H1 (cell line): ENCODE measurements around the gene KCNC3. TPM values are rescaled to one million over a fixed set of nuclear protein-coding genes. Genes with fewer than 3 reads are reported as not detected.

ENCODE experiments used
- CTCF ChIA-PET: fragments of 300-600 bp; sonication (Branson Sonifier 250); formaldehyde crosslinking; loops from one replicate; lab custom pipeline; 2021; ENCODE audit not compliant: partially characterized antibody; lab: Charles Lee
- POLR2A ChIA-PET: fragments of 300-600 bp; sonication (Branson Sonifier 250); formaldehyde crosslinking; loops from one replicate; lab custom pipeline; 2021; ENCODE audit warnings: inconsistent platforms; ENCODE audit not compliant: partially characterized antibody; lab: Charles Lee
- DNase-seq, 2 experiments: peaks; one replicate each; pipeline versions ENCODE4 v3.0.0 to v3.0.0-alpha.2; 2010 to 2022; ENCODE audit warnings: low spot score in 2 of 2, low read depth in 1 of 2, mixed read lengths in 1 of 2
- FAIRE-seq: peaks from 2 replicates; lab custom pipeline; 2011; peaks lifted over from hg19 to GRCh38; lab: Jason Lieb, UNC
- H2AFZ ChIP-seq: 2 replicates; pipeline ENCODE4 v1.8.1; 2012; ENCODE audit warnings: low read length, inconsistent platforms
- H2AK5ac ChIP-seq: 2 replicates; pipeline ENCODE4 v1.6.1; 2013; ENCODE audit warnings: low read depth, low read length
- H2BK120ac ChIP-seq: replicated peaks from 2 replicates; pipeline ENCODE3; 2013; ENCODE audit warnings: low read depth, low read length, inconsistent platforms
- H2BK12ac ChIP-seq: 2 replicates; pipeline ENCODE4 v1.6.1; 2013; ENCODE audit warnings: low read depth, low read length
- H2BK15ac ChIP-seq: 2 replicates; pipeline ENCODE4 v1.6.1; 2013; ENCODE audit warnings: low read length
- H2BK20ac ChIP-seq: 2 replicates; pipeline ENCODE4 v1.6.1; 2013; ENCODE audit warnings: low read length
- H2BK5ac ChIP-seq: 2 replicates; pipeline ENCODE4 v1.6.1; 2013; ENCODE audit warnings: low read depth, low read length
- H3K14ac ChIP-seq: 2 replicates; pipeline ENCODE4 v1.6.1; 2013; ENCODE audit warnings: inconsistent platforms; ENCODE audit not compliant: insufficient read length
- H3K18ac ChIP-seq: 2 replicates; pipeline ENCODE4 v1.6.1; 2013; ENCODE audit warnings: low read length; ENCODE audit errors: extremely low read depth
- H3K23ac ChIP-seq: 2 replicates; pipeline ENCODE4 v1.6.1; 2013; ENCODE audit warnings: inconsistent platforms; ENCODE audit not compliant: insufficient read length
- H3K23me2 ChIP-seq: 2 replicates; pipeline ENCODE4 v1.6.1; 2013; ENCODE audit warnings: low read depth, low read length
- H3K27ac ChIP-seq: 2 replicates; pipeline ENCODE4 v1.6.1; 2011; ENCODE audit warnings: low read depth, low read length, inconsistent platforms
- H3K27me3 ChIP-seq, 4 experiments: replicated peaks in 1 of 4; 1 replicate in 1 of 4; 2 replicates in 3 of 4; pipeline versions ENCODE4 v1.6.1 to v1.8.1; 2011 to 2013; ENCODE audit warnings: low read length in 3 of 4, mild to moderate bottlenecking in 3 of 4, inconsistent platforms in 2 of 4, mixed read lengths in 2 of 4, moderate library complexity in 1 of 4; ENCODE audit not compliant: control insufficient read depth in 3 of 4, insufficient read depth in 3 of 4; ENCODE audit errors: extremely low read depth in 1 of 4
- H3K36me3 ChIP-seq, 4 experiments: 2 replicates each; pipeline versions ENCODE4 v1.6.1 to v1.8.1; 2011 to 2013; ENCODE audit warnings: mild to moderate bottlenecking in 4 of 4, low read length in 3 of 4, moderate library complexity in 2 of 4, control low read depth in 1 of 4, inconsistent platforms in 1 of 4; ENCODE audit not compliant: insufficient read depth in 4 of 4, control insufficient read depth in 2 of 4
- H3K4ac ChIP-seq: replicated peaks from 2 replicates; pipeline ENCODE3; 2013; ENCODE audit warnings: low read length, low read depth, mixed read lengths, inconsistent platforms; ENCODE audit not compliant: insufficient read length
- H3K4me1 ChIP-seq, 4 experiments: replicated peaks in 1 of 4; 1 replicate in 1 of 4; 2 replicates in 3 of 4; pipeline versions ENCODE4 v1.6.1 to v1.8.1; 2011 to 2013; ENCODE audit warnings: low read length in 3 of 4, inconsistent platforms in 2 of 4, mixed read lengths in 1 of 4; ENCODE audit not compliant: insufficient read depth in 4 of 4, control insufficient read depth in 3 of 4
- H3K4me2 ChIP-seq, 2 experiments: 2 replicates each; pipeline versions ENCODE4 v1.6.1 to v1.8.1; 2011 to 2013; ENCODE audit warnings: low read depth in 2 of 2, low read length in 2 of 2, control low read depth in 1 of 2, inconsistent platforms in 1 of 2, mild to moderate bottlenecking in 1 of 2; ENCODE audit not compliant: insufficient read depth in 1 of 2
- H3K4me3 ChIP-seq, 4 experiments: fragments of 200-600, 300-600 bp in 1 of 4; sonication (generic), shearing (Covaris generic), sonication (Bioruptor Twin) in 1 of 4; 2 replicates each; pipeline versions ENCODE4 v1.5.1 to v1.8.1; 2011 to 2016; ENCODE audit warnings: low read length in 4 of 4, low read depth in 3 of 4, control low read depth in 2 of 4, inconsistent platforms in 2 of 4, mild to moderate bottlenecking in 2 of 4, mixed read lengths in 1 of 4, moderate library complexity in 1 of 4; ENCODE audit not compliant: insufficient read depth in 2 of 4; ENCODE audit errors: extremely low read depth in 1 of 4
- H3K56ac ChIP-seq: replicated peaks from 2 replicates; pipeline ENCODE3; 2013; ENCODE audit warnings: low read depth, mild to moderate bottlenecking, mixed read lengths, low read length, inconsistent platforms; ENCODE audit not compliant: insufficient read length
- H3K79me1 ChIP-seq: 2 replicates; pipeline ENCODE4 v1.6.1; 2013; ENCODE audit warnings: low read depth, low read length, control low read depth
- H3K79me2 ChIP-seq, 2 experiments: 2 replicates each; pipeline versions ENCODE4 v1.6.1 to v1.8.1; 2012 to 2013; ENCODE audit warnings: low read length in 2 of 2, mild to moderate bottlenecking in 2 of 2, inconsistent platforms in 1 of 2; ENCODE audit not compliant: insufficient read depth in 2 of 2, control insufficient read depth in 1 of 2
- H3K9ac ChIP-seq, 4 experiments: replicated peaks in 1 of 4; 1 replicate in 1 of 4; 2 replicates in 3 of 4; pipeline versions ENCODE4 v1.6.1 to v1.8.1; 2011 to 2013; ENCODE audit warnings: low read depth in 3 of 4, low read length in 3 of 4, control low read depth in 2 of 4, mild to moderate bottlenecking in 2 of 4, moderate library complexity in 2 of 4, inconsistent platforms in 1 of 4; ENCODE audit errors: extremely low read depth in 1 of 4
- H3K9me3 ChIP-seq, 2 experiments: 2 replicates each; pipeline versions ENCODE4 v1.6.1 to v1.8.1; 2012 to 2013; ENCODE audit warnings: mild to moderate bottlenecking in 2 of 2, moderate library complexity in 2 of 2, control low read depth in 1 of 2, inconsistent platforms in 1 of 2, low read depth in 1 of 2, low read length in 1 of 2, mixed read lengths in 1 of 2; ENCODE audit not compliant: insufficient read depth in 2 of 2
- H4K20me1 ChIP-seq, 2 experiments: replicated peaks in 1 of 2; 2 replicates each; pipeline versions ENCODE3 to v1.8.1; 2011 to 2013; ENCODE audit warnings: inconsistent platforms in 2 of 2, low read length in 2 of 2, mild to moderate bottlenecking in 1 of 2; ENCODE audit not compliant: insufficient read depth in 2 of 2, control insufficient read depth in 1 of 2
- H4K5ac ChIP-seq: 2 replicates; pipeline ENCODE4 v1.6.1; 2013; ENCODE audit warnings: low read length, low read depth, mixed read lengths, inconsistent platforms; ENCODE audit not compliant: insufficient read length
- H4K8ac ChIP-seq: 2 replicates; pipeline ENCODE4 v1.8.0; 2013; ENCODE audit warnings: mild to moderate bottlenecking, moderate library complexity, low read length, inconsistent platforms; ENCODE audit not compliant: insufficient read depth; ENCODE audit errors: extremely low read depth
- H4K91ac ChIP-seq: replicated peaks from 2 replicates; pipeline ENCODE3; 2013; ENCODE audit warnings: low read length, mixed read lengths, inconsistent platforms; ENCODE audit not compliant: insufficient read length
- CBX8 ChIP-seq: fragments of 300-800, 300-1000 bp; sonication (generic); IDR thresholded peaks from 2 replicates; pipeline ENCODE4 v1.7.1; 2016; ENCODE audit warnings: low read depth, low read length, borderline replicate concordance
- EP300 ChIP-seq, 2 experiments: IDR thresholded peaks; 1 replicate in 1 of 2; 2 replicates in 1 of 2; pipeline ENCODE4 v1.6.1; 2011 to 2012; ENCODE audit warnings: low read depth in 2 of 2, low read length in 2 of 2, mild to moderate bottlenecking in 2 of 2, borderline replicate concordance in 1 of 2, inconsistent platforms in 1 of 2, moderate library complexity in 1 of 2
- EZH2 ChIP-seq: fragments of 200-600 bp; sonication (generic); IDR thresholded peaks from 2 replicates; pipeline ENCODE4 v1.7.1; 2012; ENCODE audit warnings: low read depth, mild to moderate bottlenecking, moderate library complexity, low read length, inconsistent platforms; ENCODE audit not compliant: severe bottlenecking
- TCF12 ChIP-seq: IDR thresholded peaks from 2 replicates; pipeline ENCODE4 v1.6.1; 2011; ENCODE audit warnings: low read depth, mild to moderate bottlenecking, low read length
- polyA plus RNA-seq, 7 experiments: library from polyadenylated mRNA; depleted of rRNA in 3 of 7; stranded (reverse) in 5 of 7; unstranded in 2 of 7; fragments of >200 nt in 5 of 7; fragments of 200-250 nt in 2 of 7; gene quantifications; 1 replicate in 5 of 7; 2 replicates in 1 of 7; 4 replicates in 1 of 7; pipeline versions ENCODE4 v1.2.1 to v1.2.3, GENCODE V29; 2011 to 2013; ENCODE audit warnings: missing spikeins in 2 of 7, mixed read lengths in 2 of 7
- total RNA-seq: library from RNA; stranded (reverse); fragmentation: NEBNext Ultra II Directional; extraction: Animal tissue kit (Norgen Biotek cat#: 25700); gene quantifications from 2 replicates; pipeline ENCODE4 v1.2.1, GENCODE V29; 2021
- TF ChIP-seq, protein P1 (sequence below), 3 experiments: IDR thresholded peaks; 1 replicate in 2 of 3; 2 replicates in 1 of 3; pipeline versions ENCODE4 v1.5.1 to v1.6.1; 2011; ENCODE audit warnings: low read length in 3 of 3, mild to moderate bottlenecking in 3 of 3, inconsistent platforms in 2 of 3, low read depth in 1 of 3, moderate library complexity in 1 of 3; ENCODE audit not compliant: insufficient read depth in 1 of 3; ENCODE audit errors: control extremely low read depth in 1 of 3

KCNC3 gene
- total and polyA plus RNA-seq, 2 of the 8 experiments (the other 6 are each of a cell fraction or from before 2014, with no cell fraction given) = 3.9 to 7.2 TPM

DNA sequence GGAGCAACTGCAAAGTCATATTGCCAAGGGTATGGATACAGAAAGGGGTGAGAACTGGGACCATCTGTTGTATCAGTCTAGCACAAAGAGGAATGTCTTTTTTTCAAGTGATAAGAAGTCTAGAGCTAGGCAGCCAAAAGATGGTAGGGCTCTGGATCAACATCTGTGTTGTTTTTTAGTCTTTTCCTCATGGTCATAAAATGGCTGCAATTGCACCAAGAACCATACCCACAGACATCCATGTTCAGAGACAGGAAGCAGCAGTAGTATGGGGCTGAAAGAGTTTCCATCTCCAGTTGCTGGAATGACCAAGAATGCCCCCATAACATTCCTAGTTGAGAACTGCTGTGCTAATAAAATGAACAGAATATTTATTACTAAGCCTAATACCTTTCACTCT is 25.6 kb downstream of the KCNC3 start:
- Histone ChIP-seq H3K79me1 (no peaks in the 10 kb centered on the region), H3K9ac (no peak overlapping the region), H3K36me3 (peaks cover 0 to 28% (median 6%) of the 10 kb centered on the region in 4 experiments; a peak in 4 of 8 replicates), H3K4me1 (no peaks in the 10 kb centered on the region), H3K56ac (no peak overlapping the region), H2BK20ac (no peak overlapping the region), H3K23me2 (no peaks in the 10 kb centered on the region), H4K91ac (no peak overlapping the region), H4K20me1 (no peaks in the 10 kb centered on the region), H3K27ac (no peak overlapping the region), H2AK5ac (no peak overlapping the region), H3K18ac (no peak overlapping the region), H3K14ac (no peak overlapping the region), H2AFZ (no peak overlapping the region), H2BK120ac (no peak overlapping the region), H3K23ac (no peak overlapping the region), H2BK5ac (no peak overlapping the region), H3K79me2 (no peaks in the 10 kb centered on the region), H2BK15ac (no peak overlapping the region), H3K4me2 (no peak overlapping the region), H3K9me3 (peaks cover 15 to 20% of the 10 kb centered on the region in 2 experiments; a peak in 3 of 4 replicates), H3K4ac (no peak overlapping the region), H3K27me3 (peaks cover 0 to 6% (median 0%) of the 10 kb centered on the region in 4 experiments; a peak in 1 of 7 replicates), H2BK12ac (no peak overlapping the region), H4K8ac (no peak overlapping the region), H3K4me3 (no peak overlapping the region), H4K5ac (no peak overlapping the region)
- ChIA-PET POLR2A (no interaction called here), CTCF (interaction anchor here (1.3 kb wide), 1 partner anchor 68 kb away, joined by 4 read pairs; no protein-coding TSS in a partner anchor)
- DNase-seq = no peak
- FAIRE-seq = no peak
- TF ChIP-seq EP300 (IDR thresholded peaks at IDR 0.05; ENCODE audit: borderline replicate concordance in 1 of 2, low read depth in 2 of 2, low read length in 2 of 2) = no peak
- no peak for TF ChIP-seq CBX8
- TF ChIP-seq TCF12 = no peak
- TF ChIP-seq, protein P1, sequence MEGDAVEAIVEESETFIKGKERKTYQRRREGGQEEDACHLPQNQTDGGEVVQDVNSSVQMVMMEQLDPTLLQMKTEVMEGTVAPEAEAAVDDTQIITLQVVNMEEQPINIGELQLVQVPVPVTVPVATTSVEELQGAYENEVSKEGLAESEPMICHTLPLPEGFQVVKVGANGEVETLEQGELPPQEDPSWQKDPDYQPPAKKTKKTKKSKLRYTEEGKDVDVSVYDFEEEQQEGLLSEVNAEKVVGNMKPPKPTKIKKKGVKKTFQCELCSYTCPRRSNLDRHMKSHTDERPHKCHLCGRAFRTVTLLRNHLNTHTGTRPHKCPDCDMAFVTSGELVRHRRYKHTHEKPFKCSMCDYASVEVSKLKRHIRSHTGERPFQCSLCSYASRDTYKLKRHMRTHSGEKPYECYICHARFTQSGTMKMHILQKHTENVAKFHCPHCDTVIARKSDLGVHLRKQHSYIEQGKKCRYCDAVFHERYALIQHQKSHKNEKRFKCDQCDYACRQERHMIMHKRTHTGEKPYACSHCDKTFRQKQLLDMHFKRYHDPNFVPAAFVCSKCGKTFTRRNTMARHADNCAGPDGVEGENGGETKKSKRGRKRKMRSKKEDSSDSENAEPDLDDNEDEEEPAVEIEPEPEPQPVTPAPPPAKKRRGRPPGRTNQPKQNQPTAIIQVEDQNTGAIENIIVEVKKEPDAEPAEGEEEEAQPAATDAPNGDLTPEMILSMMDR (IDR thresholded peaks at IDR 0.05; ENCODE audit: control extremely low read depth in 1 of 3, insufficient read depth in 1 of 3, low read depth in 1 of 3, low read length in 3 of 3) = no peak
- TF ChIP-seq EZH2 = no peak
